Embryonic facial prominence (tissue), 1 donor: ENCODE data around the gene GPR15.

ENCODE experiments used
- DNase-seq: peaks from one replicate; pipeline ENCODE4 v3.0.0-alpha.2; 2016; ENCODE audit errors: extremely low spot score

The GPR15 gene

GRCh38 chr3:98530676-98531075, 1.1 kb upstream of the GPR15 start:
- DNase-seq = no peak

- DNase-seq = no peak
Observed at GRCh38 chr3:98532275-98532637, 478 bp downstream of the GPR15 start.

GRCh38 chr3:98532709-98533571, 1.2 kb downstream of the GPR15 start:
- no peak for DNase-seq

- DNase-seq = no peak
Observed at GRCh38 chr3:98534168-98534567, 2.4 kb downstream of the GPR15 start.

- no peak for DNase-seq
Observed at GRCh38 chr3:98534734-98535133, 3.0 kb downstream of the GPR15 start.

- DNase-seq = no peak
Observed at GRCh38 chr3:98536456-98537017, 4.8 kb downstream of the GPR15 start.

- DNase-seq = no peak
Observed at GRCh38 chr3:98540346-98540745, 8.6 kb downstream of the GPR15 start.

GRCh38 chr3:98541695-98542094, 9.9 kb downstream of the GPR15 start:
- no peak for DNase-seq

GRCh38 chr3:98542623-98543022, 10.8 kb downstream of the GPR15 start:
- no peak for DNase-seq

GRCh38 chr3:98545940-98546339, 14.2 kb downstream of the GPR15 start:
- DNase-seq = no peak

GRCh38 chr3:98548544-98548943, 16.8 kb downstream of the GPR15 start:
- no peak for DNase-seq

- DNase-seq = no peak
Observed at GRCh38 chr3:98550833-98551232, 19.1 kb downstream of the GPR15 start.

- DNase-seq = no peak
Observed at GRCh38 chr3:98551236-98551635, 19.5 kb downstream of the GPR15 start.

GRCh38 chr3:98551754-98552153, 20.0 kb downstream of the GPR15 start:
- DNase-seq = no peak

- no peak for DNase-seq
Observed at GRCh38 chr3:98552232-98553020, 20.6 kb downstream of the GPR15 start.

GRCh38 chr3:98553021-98553563, 21.3 kb downstream of the GPR15 start:
- no peak for DNase-seq

GRCh38 chr3:98553753-98554152, 22.0 kb downstream of the GPR15 start:
- DNase-seq = no peak

GRCh38 chr3:98554580-98554979, 22.8 kb downstream of the GPR15 start:
- DNase-seq = no peak

GRCh38 chr3:98555025-98555379, 23.2 kb downstream of the GPR15 start:
- no peak for DNase-seq

GRCh38 chr3:98556164-98557130, 24.7 kb downstream of the GPR15 start:
- DNase-seq = no peak

GRCh38 chr3:98557324-98558010, 25.7 kb downstream of the GPR15 start:
- no peak for DNase-seq
